Ureter (tissue), 1 donor: ENCODE data around the gene CPLX3. TPM values are rescaled to one million over a fixed set of nuclear protein-coding genes. Genes with fewer than 3 reads are reported as not detected.
A peak's percentile ranks its signal among the peaks of the same experiment; 100 is the strongest.

Experiments used
- DNase-seq: peaks from one replicate; pipeline ENCODE4 v3.0.0-alpha.2; 2020; ENCODE audit warnings: low spot score
- total RNA-seq: library from RNA; stranded (reverse); gene quantifications from one replicate; pipeline ENCODE4 v1.2.4, GENCODE V29; 2023
- donor health status: DM: yes; HTN: yes; CAD: no.

CPLX3 gene
- total RNA-seq, 1 donor from 2014 or later = not detected

DNA sequence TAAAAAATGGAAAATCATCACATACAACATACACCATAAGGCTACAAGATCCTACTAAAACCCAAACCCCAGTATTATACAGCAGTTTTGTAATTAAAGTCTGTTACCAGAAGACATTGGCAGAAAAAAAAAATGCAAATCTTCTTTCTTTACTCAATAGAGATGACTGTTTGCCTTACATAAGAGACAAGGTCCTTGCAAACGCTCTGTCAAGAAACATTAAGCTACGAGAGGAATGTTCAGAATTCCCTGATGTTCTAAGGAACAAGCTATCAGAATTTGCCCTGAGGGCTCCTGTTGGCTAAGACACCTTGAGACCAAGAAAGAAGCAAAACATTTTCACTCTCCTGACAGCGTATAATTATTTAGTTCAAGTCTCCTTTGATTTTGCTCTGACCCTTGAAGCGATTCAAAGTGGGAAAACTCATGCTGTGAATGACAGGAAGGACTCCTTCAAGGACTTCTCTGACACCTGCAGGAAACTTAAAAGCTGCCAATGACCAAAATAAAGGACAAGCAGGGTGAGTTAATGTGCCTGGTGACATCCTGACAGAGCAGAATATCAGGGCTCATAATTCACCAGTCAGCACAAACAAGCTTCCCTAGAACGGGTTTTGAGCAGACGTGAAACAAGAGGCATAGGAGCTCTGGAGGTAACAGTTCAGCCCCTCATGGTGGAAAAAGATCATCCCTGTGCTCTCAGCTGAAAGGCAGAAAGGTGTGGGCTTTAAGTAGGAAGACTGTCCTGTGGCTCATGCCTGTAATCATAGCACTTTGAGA lies 44.2 kb downstream of the CPLX3 start:
- no peak for DNase-seq

DNA sequence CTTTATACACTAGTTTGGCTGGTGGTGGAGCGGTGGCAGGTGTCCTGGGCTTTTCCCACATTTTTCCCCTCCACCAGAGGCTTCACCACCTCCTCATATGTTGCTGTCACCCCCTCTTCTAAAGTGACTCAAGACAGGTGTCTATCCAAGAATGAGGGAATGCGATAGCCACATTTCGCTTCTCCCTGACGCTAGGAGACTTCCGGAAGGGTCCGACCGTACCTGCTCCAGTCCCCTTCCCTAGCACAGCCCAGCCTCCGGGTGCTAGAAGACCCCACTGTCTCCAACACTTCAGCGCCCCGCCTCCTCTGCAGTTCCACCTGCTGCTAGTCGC lies 46.2 kb downstream of the CPLX3 start:
- DNase-seq = no peak

DNA sequence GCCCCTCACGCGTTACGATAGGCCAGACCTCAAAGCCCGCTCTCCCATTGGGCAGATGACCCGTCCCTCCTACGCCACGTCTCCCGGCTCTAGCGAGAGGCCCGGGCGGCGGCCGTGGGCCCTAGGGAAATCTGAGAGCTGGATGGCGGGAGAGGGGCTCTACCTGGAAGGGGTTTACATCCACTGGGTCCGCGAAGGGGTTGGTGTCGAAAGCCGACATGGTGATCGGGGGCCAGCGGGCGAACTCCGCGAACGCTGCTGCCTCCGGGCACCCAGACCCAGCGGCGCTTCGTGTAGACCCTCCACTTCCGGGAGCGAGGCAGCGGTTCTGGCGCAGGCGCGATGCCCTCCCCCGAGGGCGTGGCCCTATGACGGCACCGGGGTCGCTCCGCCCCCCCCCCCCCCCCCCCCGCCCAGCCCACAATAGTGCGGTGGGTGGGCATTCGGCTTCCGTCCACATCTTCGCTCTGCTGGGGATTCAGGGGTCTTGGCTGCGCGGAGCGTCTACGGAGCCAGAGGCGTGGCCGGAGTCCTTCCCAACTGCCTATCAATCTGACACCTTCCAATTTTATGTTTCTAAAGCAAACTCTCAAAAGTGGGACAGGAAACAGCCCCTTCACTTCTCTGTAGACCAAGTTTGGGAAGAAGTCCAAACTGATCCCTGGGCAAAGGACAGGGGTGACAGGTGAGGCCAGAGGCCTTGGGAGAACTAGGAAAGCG lies 46.8 kb downstream of the CPLX3 start, which contains the start of gene SCAMP2:
Gene SCAMP2, minus strand, starts transcription at position 330 of the 720 bp plus-strand sequence. Its CDS starts 110 bp downstream, at position 220.
- peak; percentile 93 for DNase-seq

DNA sequence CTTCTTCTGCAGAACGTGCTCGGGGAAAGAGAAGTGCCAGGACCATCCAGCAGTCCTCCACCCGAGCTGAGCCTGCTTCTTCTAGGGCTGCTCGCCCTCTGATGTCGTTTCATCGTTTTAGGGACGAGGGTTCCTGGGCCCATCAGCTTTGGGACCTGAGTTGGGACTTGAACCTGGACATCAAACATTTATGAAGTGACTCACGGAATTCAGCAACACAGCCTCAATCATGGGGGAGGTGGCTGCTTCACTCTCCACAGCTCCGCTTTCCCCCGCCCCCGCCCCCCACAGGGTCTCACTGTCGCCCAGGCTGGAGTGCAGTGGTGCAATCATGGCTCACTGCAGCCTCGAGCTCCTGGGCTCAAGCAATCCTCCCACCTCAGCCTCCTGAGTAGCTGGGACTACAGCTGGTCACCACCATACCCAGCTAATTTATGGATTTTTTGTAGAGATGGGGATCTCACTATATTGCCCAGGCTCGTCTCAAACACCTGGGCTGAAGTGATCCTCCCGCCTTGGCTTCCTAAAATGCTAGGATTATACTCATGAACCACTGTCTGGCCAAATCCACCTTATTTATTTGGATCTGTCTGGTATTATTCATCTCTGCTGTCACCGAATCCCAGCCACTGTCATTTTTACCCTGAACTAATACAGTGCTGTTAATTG lies 47.5 kb downstream of the CPLX3 start:
- no peak for DNase-seq

DNA sequence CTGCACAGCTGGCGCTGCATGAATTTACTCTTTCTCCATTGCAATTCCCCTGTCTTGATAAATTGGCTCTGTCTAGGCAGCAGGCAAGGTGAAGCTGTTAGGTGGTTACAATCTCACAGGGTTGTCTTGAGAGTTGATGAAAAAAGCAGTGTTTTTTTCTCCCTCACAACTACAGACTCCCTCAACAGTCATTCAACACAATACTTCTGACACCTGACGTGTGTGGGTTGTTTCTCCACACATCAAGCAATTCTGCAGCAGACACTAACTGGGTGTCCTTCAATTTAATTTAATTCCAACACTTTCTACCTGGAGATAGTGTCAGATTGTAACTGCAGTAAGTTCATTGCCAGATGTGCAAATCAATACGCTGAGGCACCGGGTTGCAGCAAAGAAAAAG lies 51.8 kb downstream of the CPLX3 start:
- no peak for DNase-seq

Other genes starting within 250 kb of the CPLX3 start
- gene CLK3, start 210.8 kb upstream of the CPLX3 start, total RNA-seq = 82.2 TPM
- gene EDC3, start 130.6 kb upstream of the CPLX3 start, total RNA-seq = 40.4 TPM
- not detected for gene CYP1A1, start 101.1 kb upstream of the CPLX3 start, total RNA-seq
- not detected for gene CYP1A2, start 77.8 kb upstream of the CPLX3 start, total RNA-seq
- 61.6 TPM for gene CSK, start 44.5 kb upstream of the CPLX3 start, total RNA-seq
- not detected for gene LMAN1L, start 13.8 kb upstream of the CPLX3 start, total RNA-seq
- 54.8 TPM for gene ULK3, start 16.5 kb downstream of the CPLX3 start, total RNA-seq
- 96.3 TPM for gene SCAMP2, start 46.7 kb downstream of the CPLX3 start, total RNA-seq
- gene MPI, start 63.4 kb downstream of the CPLX3 start, total RNA-seq = 50.8 TPM
- 171 TPM for gene FAM219B, start 80.2 kb downstream of the CPLX3 start, total RNA-seq
- gene COX5A, start 111.4 kb downstream of the CPLX3 start, total RNA-seq = 172 TPM
- 7.3 TPM for gene RPP25, start 130.1 kb downstream of the CPLX3 start, total RNA-seq
- gene SCAMP5, start 168.9 kb downstream of the CPLX3 start, total RNA-seq = 21.0 TPM
- 23.4 TPM for gene PPCDC, start 197.0 kb downstream of the CPLX3 start, total RNA-seq